Kidney epithelial cell (primary cell): ENCODE data around the gene MRPS14. TPM values are rescaled to one million over a fixed set of nuclear protein-coding genes. Genes with fewer than 3 reads are reported as not detected.

Experiments used
- DNase-seq: peaks from one replicate; pipeline ENCODE4 v3.0.0-alpha.2; 2010; ENCODE audit warnings: low read depth
- H3K27me3 ChIP-seq: 2 replicates; pipeline ENCODE4 v1.6.0; 2011; ENCODE audit warnings: low read length; ENCODE audit not compliant: control insufficient read depth, insufficient read depth
- H3K36me3 ChIP-seq: 2 replicates; pipeline ENCODE4 v1.5.1; 2011; ENCODE audit warnings: low read length; ENCODE audit not compliant: control insufficient read depth, insufficient read depth
- H3K4me3 ChIP-seq: 2 replicates; pipeline ENCODE4 v1.5.1; 2011; ENCODE audit warnings: low read depth, mild to moderate bottlenecking, control low read depth, low read length
- total RNA-seq: library from RNA; depleted of rRNA; stranded (reverse); fragments of >200 nt; gene quantifications from 2 replicates; pipeline ENCODE4 v1.2.3, GENCODE V29; 2015
- TF ChIP-seq, protein P1 (sequence below): IDR thresholded peaks from 2 replicates; pipeline ENCODE4 v1.5.1; 2011; ENCODE audit warnings: mild to moderate bottlenecking, moderate library complexity, low read length, control low read depth, inconsistent platforms; ENCODE audit not compliant: insufficient read depth, poor library complexity, severe bottlenecking

Gene MRPS14
- total RNA-seq, 1 donor from 2014 or later, result 19.4 TPM

DNA sequence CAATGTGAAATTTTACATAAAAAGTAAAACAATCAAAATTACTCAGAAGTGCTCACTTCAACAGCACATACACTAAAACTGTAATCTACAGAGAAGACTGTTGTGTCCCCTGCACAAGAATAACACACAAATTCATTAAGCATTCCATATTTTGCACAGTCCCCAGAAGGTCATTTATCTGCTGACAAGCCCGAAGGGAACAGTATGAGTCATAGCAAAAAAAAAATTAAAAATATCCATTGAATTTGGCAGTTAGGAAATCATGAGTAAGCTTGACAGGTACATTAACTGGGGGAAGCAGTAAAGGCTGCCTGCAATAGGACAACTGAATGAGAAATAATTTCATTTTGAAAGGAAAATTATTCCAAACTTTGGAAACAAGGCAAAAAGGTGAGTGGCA is 26.7 kb downstream of the MRPS14 start:
- TF ChIP-seq, protein P1, sequence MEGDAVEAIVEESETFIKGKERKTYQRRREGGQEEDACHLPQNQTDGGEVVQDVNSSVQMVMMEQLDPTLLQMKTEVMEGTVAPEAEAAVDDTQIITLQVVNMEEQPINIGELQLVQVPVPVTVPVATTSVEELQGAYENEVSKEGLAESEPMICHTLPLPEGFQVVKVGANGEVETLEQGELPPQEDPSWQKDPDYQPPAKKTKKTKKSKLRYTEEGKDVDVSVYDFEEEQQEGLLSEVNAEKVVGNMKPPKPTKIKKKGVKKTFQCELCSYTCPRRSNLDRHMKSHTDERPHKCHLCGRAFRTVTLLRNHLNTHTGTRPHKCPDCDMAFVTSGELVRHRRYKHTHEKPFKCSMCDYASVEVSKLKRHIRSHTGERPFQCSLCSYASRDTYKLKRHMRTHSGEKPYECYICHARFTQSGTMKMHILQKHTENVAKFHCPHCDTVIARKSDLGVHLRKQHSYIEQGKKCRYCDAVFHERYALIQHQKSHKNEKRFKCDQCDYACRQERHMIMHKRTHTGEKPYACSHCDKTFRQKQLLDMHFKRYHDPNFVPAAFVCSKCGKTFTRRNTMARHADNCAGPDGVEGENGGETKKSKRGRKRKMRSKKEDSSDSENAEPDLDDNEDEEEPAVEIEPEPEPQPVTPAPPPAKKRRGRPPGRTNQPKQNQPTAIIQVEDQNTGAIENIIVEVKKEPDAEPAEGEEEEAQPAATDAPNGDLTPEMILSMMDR, result no peak
- no peaks in the 10 kb centered on the region for H3K36me3 ChIP-seq
- no peaks in the 10 kb centered on the region for H3K27me3 ChIP-seq
- H3K4me3 ChIP-seq, result no peak overlapping the region
- DNase-seq, result no peak

DNA sequence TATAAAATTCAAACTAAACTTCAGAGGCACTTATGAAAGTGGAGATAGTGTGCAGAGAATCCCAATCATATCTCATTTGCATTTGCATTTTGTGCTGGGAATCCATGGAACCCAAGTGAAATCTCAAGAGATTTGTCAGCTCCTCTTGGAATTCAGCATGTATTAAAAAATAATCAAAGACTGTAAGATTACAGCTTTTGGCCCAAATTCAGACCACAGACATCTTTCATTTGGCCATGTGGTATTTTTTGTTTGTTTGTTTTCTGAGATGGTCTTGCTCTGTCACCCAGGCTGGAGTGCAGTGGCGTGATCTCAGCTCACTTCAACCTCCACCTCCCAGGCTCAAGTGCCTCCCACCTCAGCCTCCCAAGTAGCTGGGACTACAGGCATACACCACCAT is 27.3 kb downstream of the MRPS14 start:
- no peak overlapping the region for H3K4me3 ChIP-seq
- H3K27me3 ChIP-seq, result no peaks in the 10 kb centered on the region
- DNase-seq, result no peak
- TF ChIP-seq, protein P1, result no peak
- no peaks in the 10 kb centered on the region for H3K36me3 ChIP-seq

DNA sequence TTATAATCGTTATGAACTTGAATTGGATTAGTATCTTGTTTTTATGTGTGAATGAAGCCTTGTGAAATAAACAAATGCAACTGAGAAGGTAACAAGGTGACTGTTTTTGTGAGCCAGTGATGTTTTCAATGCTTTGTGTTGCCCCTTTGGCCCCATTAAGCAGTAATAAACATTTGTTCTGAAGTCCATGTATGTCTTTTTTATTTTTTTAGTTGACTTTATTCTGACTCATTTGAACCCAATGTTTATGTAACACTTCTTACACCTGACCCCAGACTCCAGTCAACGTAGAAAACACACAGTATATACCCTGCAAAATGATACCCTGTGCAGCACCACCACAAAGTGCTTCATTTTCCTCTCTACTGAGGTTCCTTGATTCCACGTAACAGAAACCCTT is 28.1 kb downstream of the MRPS14 start:
- H3K27me3 ChIP-seq, result no peaks in the 10 kb centered on the region
- TF ChIP-seq, protein P1, result no peak
- no peak overlapping the region for H3K4me3 ChIP-seq
- DNase-seq, result no peak
- no peaks in the 10 kb centered on the region for H3K36me3 ChIP-seq

DNA sequence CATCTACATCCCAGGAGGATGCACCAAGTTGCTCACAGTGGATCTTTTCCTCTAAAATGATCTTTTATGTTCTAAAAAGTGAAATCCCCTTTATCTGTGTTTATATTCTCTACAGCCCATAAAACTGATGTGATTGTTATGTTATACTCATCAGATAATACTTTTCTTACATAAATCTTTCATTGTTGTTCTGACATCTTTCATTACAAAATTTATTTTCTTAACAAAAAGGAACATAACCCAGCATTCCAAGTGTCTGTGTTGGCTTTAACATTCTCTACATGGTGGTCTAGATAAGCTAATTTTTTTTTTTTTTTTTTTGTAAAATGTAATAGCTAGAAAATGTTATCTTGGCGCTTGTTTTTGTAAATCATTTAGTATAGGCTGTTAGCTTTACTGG is 31.8 kb downstream of the MRPS14 start:
- no peak overlapping the region for H3K4me3 ChIP-seq
- no peaks in the 10 kb centered on the region for H3K27me3 ChIP-seq
- no peak for DNase-seq
- TF ChIP-seq, protein P1, result no peak
- no peaks in the 10 kb centered on the region for H3K36me3 ChIP-seq

DNA sequence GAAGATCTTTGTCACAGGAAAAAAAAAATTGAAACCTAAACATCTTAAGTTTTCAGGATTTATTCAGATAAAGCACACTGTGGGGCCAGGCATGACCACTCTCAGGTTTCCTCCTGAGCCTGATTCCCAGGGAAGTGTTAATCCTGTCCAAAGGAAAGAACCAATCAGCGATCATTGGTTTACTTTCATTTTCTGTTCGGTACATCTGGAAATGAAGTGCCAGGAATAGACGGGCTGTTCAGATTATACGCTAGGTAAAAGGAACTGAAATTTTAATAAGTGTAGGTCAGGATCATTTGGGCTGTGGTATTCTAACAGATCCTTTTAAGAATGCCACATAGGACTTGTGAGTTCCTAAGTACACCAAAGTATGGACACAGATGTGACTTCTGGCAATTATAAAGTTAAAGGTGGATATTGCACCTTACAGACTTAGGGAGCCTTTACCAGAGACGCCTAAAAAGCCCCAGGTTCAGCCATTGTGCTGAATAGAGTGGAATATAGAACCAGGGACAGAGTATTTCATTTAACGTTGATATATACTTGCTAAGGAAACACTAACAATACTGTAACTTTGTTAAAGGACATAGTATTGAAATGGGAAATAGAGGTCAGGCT is 32.7 kb downstream of the MRPS14 start:
- DNase-seq, result no peak
- Histone ChIP-seq H3K4me3 (peak overlapping the region; percentile 0), H3K36me3 (no peaks in the 10 kb centered on the region), H3K27me3 (no peaks in the 10 kb centered on the region)
- TF ChIP-seq, protein P1, result no peak
